Fibroblast of skin of right biceps (primary cell): ENCODE measurements around the gene BANF1.
"Not testable (repeated sequence)": the region's sequence is repeated elsewhere in the genome, so short reads cannot be mapped to it uniquely, and the experiment has no call there.

Source experiments
- DNase-seq: peaks from one replicate; pipeline ENCODE4 v3.0.0-alpha.2; 2013

Gene BANF1

DNA sequence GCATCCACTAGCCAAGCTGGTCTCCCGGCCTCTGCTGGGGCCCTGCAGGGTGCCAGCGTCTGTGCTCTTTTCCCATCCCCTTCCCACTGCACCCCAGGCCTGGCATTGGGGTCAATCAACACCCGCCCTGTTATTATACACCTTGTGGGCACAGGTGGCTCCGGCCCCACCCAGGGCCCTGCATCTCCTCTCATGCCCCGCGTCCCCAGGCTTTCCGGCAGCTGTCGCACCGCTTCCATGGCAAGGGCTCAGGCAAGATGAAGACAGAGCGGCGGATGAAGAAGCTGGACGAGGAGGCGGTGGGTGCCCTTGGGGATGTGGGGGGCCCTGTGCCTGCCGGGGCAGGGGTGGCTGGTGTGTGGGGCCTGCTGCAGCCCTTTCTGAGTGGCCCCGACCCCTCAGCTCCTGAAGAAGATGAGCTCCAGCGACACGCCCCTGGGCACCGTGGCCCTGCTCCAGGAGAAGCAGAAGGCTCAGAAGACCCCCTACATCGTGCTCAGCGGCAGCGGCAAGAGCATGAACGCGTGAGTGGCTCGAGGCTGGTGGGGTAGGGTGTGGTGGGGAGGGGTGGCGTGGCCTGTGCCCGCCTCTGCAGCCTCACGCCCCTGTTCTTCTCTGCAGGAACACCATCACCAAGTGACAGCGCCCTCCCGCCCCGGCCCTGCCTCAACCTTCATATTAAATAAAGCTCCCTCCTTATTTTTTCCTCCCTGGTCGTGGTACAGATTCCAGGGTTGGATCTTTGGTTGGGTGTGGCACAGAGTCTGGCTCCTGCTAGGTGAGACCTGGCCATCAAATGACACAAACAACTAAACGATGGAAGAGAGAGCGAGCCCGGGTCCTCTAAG is 23.7 kb upstream of the BANF1 start:
- no peak for DNase-seq

DNA sequence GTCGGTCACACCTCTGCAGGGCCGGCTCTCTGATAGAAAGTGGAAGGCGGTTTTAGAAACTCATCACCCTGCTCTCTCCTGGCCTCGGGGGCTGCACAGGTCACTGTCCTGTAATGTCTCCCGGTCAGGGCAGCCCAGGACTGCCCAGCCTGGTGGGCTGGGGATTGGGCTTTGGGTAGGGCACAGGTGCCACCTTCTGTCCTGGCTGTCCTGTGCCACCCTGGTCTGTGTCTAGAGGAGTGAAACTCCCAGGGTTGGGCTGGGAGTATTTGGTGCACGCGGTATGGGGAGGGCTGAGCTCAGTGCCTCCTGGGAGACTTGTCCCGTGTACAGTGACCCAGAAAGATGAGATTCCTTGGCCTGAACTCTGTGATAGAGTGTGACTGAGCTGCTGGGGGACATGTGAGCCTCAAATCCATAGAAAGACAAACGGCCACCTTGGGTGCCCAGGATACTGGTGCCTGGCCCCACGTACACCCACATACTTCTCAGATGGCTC is 23.0 kb upstream of the BANF1 start:
- DNase-seq: no peak

GRCh38 chr11:65981101-65981740 is 21.1 kb upstream of the BANF1 start:
- no peak for DNase-seq

DNA sequence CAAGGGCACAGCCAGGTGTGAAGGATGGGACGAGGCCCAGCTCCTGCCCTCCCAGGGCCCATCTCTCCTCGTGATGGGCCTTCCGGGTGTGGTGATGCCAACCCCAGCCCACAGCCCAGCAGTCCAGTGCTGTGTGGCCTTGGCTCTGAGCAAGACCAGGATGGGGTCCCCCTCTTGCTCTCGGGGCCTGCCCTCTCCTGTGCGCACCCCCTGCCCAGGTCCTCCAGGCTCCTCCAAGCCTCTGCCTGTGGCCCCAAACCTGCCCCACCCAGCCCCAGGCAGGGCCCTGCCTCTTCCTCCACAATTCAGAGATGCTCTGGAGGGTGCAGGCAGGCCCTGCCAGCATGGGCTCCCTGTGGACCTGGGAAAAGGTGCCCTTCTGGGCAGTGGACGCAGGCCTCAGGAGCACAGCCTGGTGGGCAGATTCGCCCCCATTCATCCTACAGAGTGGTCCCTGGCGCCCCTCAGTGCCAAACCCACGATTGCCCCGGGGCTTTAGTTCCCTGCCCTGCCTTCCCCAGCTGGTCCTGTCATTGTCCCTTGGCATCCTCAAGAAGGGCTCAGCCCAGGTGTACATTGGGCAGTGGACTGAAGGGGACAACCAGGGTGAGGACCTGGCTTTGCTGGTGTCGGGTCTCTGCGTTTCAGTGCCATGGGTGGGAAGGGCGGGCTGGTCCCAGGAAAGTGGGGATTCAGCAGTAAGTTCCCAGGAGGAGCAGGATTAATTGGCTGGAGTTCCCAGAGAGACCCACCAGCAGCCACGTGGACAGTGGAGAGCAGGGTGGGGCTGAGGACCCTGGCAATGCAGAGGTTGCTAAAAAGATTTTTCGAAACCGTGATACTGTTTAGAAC is 20.1 kb upstream of the BANF1 start:
- no peak for DNase-seq

DNA sequence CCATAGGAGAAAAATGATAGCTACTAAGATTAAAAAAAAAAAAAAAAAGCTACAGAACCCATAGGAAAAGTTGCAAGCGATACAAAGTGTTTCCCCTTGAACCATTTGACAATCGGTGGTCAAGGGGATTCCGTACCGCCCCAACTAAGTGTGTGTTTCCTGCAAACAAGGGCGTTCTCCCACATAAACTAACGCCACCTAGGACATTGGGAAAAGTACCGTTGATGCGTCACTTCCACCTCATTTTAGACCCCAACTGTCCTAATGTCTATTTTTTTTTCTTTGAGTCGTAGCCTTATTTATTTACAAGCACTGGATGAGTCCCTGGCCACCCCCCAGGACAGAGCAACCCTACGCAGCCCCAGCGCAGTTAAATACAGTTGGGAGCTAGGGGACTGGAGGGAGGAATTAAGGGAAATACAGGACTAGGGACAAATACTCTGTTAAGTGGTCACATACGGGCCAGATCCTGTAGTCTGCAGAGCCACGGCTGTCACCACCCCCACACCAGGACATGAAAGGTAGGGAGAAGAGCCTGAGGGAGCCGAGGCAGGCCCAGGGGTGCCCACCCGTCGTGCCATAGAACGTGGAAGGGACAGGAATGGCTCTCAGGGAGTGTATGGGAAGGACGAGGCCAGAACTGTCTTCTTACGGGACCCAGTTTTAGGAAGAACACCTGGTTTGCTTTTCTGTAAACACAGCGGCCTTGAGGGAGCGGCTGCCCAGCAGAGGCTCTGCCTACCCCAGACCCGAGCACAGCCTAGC is 19.3 kb upstream of the BANF1 start:
- no peak for DNase-seq

DNA sequence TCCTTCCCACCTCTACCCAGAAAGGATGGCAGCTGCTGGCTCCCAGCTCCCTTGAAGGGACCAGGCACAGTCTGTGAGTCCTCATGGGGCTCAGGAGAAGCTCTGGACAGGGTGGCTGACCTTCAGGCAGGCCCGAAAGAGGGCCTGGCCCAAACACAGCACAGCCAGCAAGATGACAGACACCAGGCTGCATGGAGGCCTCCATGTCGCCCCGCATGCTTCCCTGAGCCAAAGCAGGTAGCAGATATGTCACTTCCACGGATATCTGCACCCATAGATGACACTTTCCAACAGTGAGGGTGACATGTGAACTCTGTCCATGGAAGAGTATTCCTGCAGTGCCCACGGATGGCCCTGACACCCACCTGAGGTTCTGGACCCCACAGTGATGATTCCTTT is 18.7 kb upstream of the BANF1 start:
- DNase-seq: no peak

- no peak for DNase-seq
Measured at GRCh38 chr11:65987336-65987735, 15.0 kb upstream of the BANF1 start.

GRCh38 chr11:65988791-65989592 is 13.3 kb upstream of the BANF1 start:
- peak; percentile 92 for DNase-seq

DNA sequence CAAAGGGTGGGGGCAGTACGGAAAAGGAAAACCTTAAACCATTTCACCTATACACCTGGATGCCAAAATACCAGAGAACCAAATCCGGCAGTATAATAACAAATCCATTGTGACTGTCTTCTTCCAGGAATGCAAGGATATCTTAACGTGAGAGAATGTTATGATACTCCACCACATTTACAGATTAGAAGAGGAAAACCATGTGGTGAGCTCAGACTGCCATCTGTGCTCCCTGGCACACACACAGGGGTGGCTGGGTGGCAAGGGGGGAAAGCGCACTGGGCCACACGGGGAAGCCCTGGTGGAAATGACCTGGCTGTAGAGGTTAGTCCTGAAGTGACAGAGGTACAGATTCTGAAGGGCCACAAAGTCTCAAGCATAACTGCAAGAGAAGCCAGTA is 10.2 kb upstream of the BANF1 start:
- no peak for DNase-seq

DNA sequence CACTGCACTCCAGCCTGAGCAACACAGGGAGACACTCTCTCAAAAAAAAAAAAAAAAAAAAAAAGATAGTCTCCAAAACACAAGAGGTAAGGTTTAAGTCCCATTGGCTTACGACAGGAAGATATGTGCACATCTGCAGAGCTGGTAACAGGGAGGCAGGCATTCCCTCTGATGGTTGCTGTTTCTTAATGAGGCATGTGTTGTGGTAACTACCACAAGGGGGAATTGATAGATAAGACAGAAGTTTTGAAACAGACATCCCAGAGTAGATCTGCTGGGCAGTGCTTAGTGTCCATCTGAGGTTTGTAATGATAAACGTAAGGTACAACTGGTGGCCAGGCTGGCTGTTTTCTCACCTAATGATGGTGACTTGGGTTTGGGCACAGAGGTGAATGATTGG is 5.0 kb upstream of the BANF1 start:
- DNase-seq: no peak

- DNase-seq: peak; percentile 19
Measured at GRCh38 chr11:66002648-66003225, 434 bp downstream of the BANF1 start.

- no peak for DNase-seq
Measured at GRCh38 chr11:66003291-66003690, 988 bp downstream of the BANF1 start.

DNA sequence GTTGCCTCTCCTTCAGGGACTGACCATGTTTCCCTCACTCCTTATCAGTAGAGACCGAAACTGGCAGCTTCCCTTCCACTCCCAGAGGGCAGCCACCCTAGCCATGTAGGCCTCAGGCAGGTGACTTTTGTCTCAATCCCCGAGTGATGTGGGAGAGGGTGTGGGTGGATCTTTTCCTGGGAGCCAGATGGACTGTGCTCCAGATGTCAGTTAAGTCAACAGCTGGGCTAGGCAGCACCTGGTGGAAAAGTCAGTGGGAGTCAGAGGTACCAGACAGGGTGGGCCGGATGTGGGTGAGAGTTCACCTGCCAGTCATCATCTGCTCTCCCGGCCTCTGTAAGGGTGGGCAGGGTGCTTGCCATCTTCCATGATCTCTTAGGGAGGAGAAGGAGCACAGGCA is 1.9 kb downstream of the BANF1 start:
- DNase-seq: no peak

- no peak for DNase-seq
Measured at GRCh38 chr11:66006134-66006890, 4.0 kb downstream of the BANF1 start.

DNA sequence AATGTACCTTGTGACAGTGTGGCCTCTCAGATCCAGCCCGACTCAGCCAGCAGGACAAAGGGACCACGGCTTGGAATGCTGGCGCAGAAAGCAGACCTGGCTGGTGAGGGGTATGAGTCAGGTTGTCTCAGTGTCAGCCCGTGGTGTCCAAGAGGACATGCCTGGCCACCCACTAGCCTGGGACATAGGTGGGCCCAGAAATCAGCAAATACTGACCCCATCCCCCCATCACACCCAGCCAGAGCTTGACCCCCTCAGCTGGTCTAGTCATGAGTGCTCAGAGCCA is 4.5 kb downstream of the BANF1 start:
- DNase-seq: no peak

GRCh38 chr11:66007201-66007634 is 4.9 kb downstream of the BANF1 start:
- no peak for DNase-seq

- no peak for DNase-seq
Measured at GRCh38 chr11:66008095-66008467, 5.8 kb downstream of the BANF1 start.

- no peak for DNase-seq
Measured at GRCh38 chr11:66008468-66009101, 6.3 kb downstream of the BANF1 start.

DNA sequence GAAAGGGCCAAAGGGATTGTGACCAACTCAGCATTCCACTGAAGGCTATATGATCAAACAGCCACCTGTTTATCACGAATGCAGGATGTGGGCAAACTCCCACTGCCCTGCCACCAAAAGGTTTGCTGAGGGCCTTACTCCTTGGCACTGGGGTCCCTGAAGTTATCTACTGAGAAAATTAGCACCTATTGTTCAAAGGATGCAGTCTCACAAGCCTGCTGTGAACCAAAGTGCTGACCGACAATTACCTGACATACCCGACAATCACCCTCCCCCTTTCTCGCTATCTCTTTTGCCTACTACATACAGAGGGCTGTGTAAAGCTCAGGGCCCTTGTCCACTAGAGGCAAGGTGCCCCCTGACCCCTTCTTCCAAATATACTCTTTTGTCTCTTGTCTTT is 7.7 kb downstream of the BANF1 start:
- not testable (repeated sequence) for DNase-seq

GRCh38 chr11:66011239-66011784 is 9.0 kb downstream of the BANF1 start:
- peak; percentile 63 for DNase-seq
